Measurements from ENCODE around the gene PFDN1. TPM values are rescaled to one million over a fixed set of nuclear protein-coding genes. Genes with fewer than 3 reads are reported as not detected.

Gene PFDN1
- total RNA-seq, 1 experiment from 2014 or later, result 48.9 TPM

GRCh38 chr5:140221697-140222223, 81.1 kb downstream of the PFDN1 start (continued):
- TF ChIP-seq CTCF (IDR thresholded peaks at IDR 0.05 in 2 of 3, conservative IDR thresholded peaks at IDR 0.05 in 1 of 3; ENCODE audit: borderline replicate concordance in 1 of 3, insufficient read depth in 1 of 3, low read depth in 2 of 3, low read length in 2 of 3) (no peak), FOSL1 (IDR thresholded peaks at IDR 0.05; ENCODE audit: low read depth) (peak; percentile 87), MAX (IDR thresholded peaks at IDR 0.05) (peak; percentile 57; the same call in 1 of the 2 replicates), EZH2phosphoT487 (IDR thresholded peaks at IDR 0.05; ENCODE audit: borderline replicate concordance) (no peak), JUND (IDR thresholded peaks at IDR 0.05) (peak; percentile 90), CEBPB (IDR thresholded peaks at IDR 0.05; ENCODE audit: low read depth) (peak; percentile 77), POLR2A (IDR thresholded peaks at IDR 0.05; ENCODE audit: borderline replicate concordance, extremely low read depth, insufficient read depth, insufficient read length) (no peak), SP1 (IDR thresholded peaks at IDR 0.05; ENCODE audit: low read depth) (peak; percentile 83), EZH2 (IDR thresholded peaks at IDR 0.05) (no peak), EGR1 (IDR thresholded peaks at IDR 0.05; ENCODE audit: low read depth) (no peak), TCF7L2 (IDR thresholded peaks at IDR 0.05; ENCODE audit: borderline replicate concordance, extremely low read depth, insufficient read depth, insufficient read length) (peak; percentile 48), POLR2AphosphoS5 (IDR thresholded peaks at IDR 0.05; ENCODE audit: low read depth, low read length) (peak; percentile 54; the same call in 1 of the 2 replicates), YY1 (IDR thresholded peaks at IDR 0.05; ENCODE audit: extremely low read depth, insufficient replicate concordance, low read depth, low read length) (no peak), RAD21 (IDR thresholded peaks at IDR 0.05; ENCODE audit: low read depth) (0 out of 2 replicates have a peak, but pooled peaks have one; percentile 26), SRF (IDR thresholded peaks at IDR 0.05; ENCODE audit: low read depth) (0 out of 2 replicates have a peak, but pooled peaks have one; percentile 32)
